ENCODE data around the gene UGGT1.

The UGGT1 gene

DNA sequence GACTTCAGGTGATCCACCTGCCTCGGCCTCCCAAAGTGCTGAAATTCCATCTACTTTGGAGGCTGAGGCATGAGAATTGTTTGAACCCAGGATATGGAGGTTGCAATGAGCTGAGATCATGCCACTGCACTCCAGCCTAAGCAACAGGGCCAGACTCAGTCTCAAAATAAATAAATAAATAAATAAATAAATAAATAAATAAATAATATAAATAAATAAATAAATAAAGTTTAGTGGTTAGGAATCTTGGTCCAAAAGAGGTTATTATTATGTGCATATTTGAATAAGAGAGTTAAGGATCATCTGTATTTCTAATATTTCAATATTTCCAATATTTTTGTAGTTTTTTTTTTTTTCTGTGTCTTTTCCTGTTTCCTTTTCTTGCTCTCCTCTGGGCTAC, 136.9 kb downstream of the UGGT1 start:
- DNase-seq (ENCODE audit: low read depth in 2 of 2) = no peak
- TF ChIP-seq, protein P1, sequence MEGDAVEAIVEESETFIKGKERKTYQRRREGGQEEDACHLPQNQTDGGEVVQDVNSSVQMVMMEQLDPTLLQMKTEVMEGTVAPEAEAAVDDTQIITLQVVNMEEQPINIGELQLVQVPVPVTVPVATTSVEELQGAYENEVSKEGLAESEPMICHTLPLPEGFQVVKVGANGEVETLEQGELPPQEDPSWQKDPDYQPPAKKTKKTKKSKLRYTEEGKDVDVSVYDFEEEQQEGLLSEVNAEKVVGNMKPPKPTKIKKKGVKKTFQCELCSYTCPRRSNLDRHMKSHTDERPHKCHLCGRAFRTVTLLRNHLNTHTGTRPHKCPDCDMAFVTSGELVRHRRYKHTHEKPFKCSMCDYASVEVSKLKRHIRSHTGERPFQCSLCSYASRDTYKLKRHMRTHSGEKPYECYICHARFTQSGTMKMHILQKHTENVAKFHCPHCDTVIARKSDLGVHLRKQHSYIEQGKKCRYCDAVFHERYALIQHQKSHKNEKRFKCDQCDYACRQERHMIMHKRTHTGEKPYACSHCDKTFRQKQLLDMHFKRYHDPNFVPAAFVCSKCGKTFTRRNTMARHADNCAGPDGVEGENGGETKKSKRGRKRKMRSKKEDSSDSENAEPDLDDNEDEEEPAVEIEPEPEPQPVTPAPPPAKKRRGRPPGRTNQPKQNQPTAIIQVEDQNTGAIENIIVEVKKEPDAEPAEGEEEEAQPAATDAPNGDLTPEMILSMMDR (IDR thresholded peaks at IDR 0.05; ENCODE audit: low read depth, low read length) = no peak
- H3K4me3 ChIP-seq (replicated peaks in 1 of 2; ENCODE audit: low read depth in 2 of 2, low read length in 2 of 2) = no peak overlapping the region

DNA sequence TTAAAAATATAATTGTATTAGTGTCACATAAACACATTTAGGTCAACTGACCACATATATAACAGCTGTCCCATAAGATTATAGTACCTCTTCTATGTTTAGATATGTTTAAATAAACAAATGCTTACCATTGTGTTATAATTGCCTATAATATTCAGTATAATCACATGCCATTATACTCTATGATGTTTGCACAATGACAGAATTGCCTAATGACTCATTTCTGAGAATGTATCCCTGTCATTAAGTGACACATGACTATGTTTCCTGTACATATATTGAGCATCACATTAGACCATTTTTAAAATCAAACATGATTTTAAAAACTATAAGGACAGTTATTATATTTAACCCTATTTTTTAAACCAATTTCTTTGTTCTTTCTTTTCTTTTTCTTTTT, 137.9 kb downstream of the UGGT1 start:
- DNase-seq (ENCODE audit: low read depth in 2 of 2) = peak in 1 of 2 donors; percentile 39
- TF ChIP-seq, protein P1 (IDR thresholded peaks at IDR 0.05; ENCODE audit: low read depth, low read length) = no peak
- H3K4me3 ChIP-seq (replicated peaks in 1 of 2; ENCODE audit: low read depth in 2 of 2, low read length in 2 of 2) = no peak overlapping the region

DNA sequence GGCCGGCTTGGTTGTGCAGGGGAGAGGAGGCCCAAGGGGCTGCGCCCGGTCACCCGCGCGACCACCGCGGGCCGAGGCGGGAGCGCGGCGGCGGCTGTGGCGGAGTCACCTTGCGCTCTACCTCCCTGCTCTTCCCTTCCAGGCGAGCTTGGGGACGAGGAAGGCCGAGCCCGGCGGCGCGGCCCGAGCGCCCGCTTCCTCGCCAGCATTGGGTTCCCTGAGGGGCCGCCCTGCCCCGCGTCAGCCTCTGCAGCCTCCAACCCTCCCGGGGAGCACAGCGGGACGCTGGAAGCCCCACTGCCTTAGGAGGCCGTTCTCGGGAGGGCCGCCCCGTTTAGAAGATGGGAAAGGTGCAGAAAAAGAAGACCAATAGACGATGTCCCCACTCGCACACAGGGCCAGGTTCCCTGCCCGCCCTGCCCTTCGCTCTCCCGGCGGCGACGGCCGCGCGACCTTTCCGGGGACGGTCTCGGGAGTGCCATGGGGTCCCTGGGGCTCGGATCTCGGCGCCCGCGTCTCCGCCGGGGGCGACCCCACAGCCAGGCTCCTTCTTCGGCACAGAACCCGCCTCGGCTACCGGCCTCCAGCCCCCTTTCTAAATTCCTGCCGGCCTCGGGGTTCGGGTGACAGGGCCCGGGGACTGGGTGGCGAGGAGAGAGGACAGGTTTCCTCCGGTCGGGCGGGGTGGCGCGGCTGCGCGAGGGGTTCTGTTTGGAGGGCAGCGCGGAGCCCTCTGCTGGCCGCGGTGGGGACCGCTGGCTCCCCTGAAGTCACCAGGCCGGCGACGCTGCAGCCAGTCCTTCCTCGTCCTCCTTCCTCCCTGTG, 142.2 kb downstream of the UGGT1 start:
- H3K4me3 ChIP-seq (replicated peaks in 1 of 2; ENCODE audit: low read depth in 2 of 2, low read length in 2 of 2) = peak overlapping the region; percentile 65 to 68
- TF ChIP-seq, protein P1 (IDR thresholded peaks at IDR 0.05; ENCODE audit: low read depth, low read length) = peak; percentile 89
- peak; percentile 66 to 76 for DNase-seq (ENCODE audit: low read depth in 2 of 2)

GRCh38 chr2:128233790-128234395, 142.9 kb downstream of the UGGT1 start:
- H3K4me3 ChIP-seq (replicated peaks in 1 of 2; ENCODE audit: low read depth in 2 of 2, low read length in 2 of 2) = peak overlapping the region in 1 of 2 donors; percentile 65
- TF ChIP-seq, protein P1 (IDR thresholded peaks at IDR 0.05; ENCODE audit: low read depth, low read length) = no peak
- DNase-seq (ENCODE audit: low read depth in 2 of 2) = no peak

GRCh38 chr2:128234613-128235012, 143.6 kb downstream of the UGGT1 start:
- no peak for DNase-seq (ENCODE audit: low read depth in 2 of 2)
- TF ChIP-seq, protein P1 (IDR thresholded peaks at IDR 0.05; ENCODE audit: low read depth, low read length) = no peak
- H3K4me3 ChIP-seq (replicated peaks in 1 of 2; ENCODE audit: low read depth in 2 of 2, low read length in 2 of 2) = no peak overlapping the region

DNA sequence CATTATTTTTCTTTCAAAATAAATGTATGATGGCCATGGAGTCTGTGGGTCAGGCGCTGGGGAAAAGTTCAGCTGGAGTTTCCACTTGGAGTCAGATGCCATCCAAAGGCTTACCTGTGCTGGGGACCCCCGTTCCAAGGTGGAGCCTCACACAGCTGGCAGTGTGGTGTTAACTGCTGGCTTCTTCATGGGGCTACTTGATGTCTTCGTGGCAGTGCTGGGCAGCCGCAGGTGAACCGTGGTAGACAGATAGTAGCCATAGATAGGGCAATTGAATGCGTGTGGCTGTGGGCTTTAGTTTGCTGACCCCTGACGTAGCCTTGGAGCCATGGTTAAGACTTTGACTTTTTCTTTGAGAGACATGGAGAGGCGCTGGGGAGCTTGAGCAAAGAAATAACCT, 144.6 kb downstream of the UGGT1 start:
- DNase-seq (ENCODE audit: low read depth in 2 of 2) = no peak
- no peak overlapping the region for H3K4me3 ChIP-seq (replicated peaks in 1 of 2; ENCODE audit: low read depth in 2 of 2, low read length in 2 of 2)
- TF ChIP-seq, protein P1 (IDR thresholded peaks at IDR 0.05; ENCODE audit: low read depth, low read length) = no peak

All from cardiac fibroblast (primary cell).